Measurements from ENCODE around the gene ZNF281. TPM values are rescaled to one million over a fixed set of nuclear protein-coding genes. Genes with fewer than 3 reads are reported as not detected.

Gene ZNF281
- total RNA-seq, 1 experiment from 2014 or later = 31.3 TPM

GRCh38 chr1:200457810-200458209, 48.0 kb upstream of the ZNF281 start:
- H3K27me3 Mint-ChIP-seq (ENCODE audit: insufficient read depth, unreplicated experiment) = no peaks in the 10 kb centered on the region
- H3K4me3 ChIP-seq (ENCODE audit: low read depth, low read length) = no peak overlapping the region
- H3K36me3 Mint-ChIP-seq (ENCODE audit: insufficient read depth, unreplicated experiment) = no peaks in the 10 kb centered on the region
- no peaks in the 10 kb centered on the region for H3K9me3 ChIP-seq
- H3K4me3 Mint-ChIP-seq (ENCODE audit: unreplicated experiment) = no peak overlapping the region
- no peak overlapping the region for H3K27ac Mint-ChIP-seq (ENCODE audit: unreplicated experiment)
- TF ChIP-seq, protein P1, sequence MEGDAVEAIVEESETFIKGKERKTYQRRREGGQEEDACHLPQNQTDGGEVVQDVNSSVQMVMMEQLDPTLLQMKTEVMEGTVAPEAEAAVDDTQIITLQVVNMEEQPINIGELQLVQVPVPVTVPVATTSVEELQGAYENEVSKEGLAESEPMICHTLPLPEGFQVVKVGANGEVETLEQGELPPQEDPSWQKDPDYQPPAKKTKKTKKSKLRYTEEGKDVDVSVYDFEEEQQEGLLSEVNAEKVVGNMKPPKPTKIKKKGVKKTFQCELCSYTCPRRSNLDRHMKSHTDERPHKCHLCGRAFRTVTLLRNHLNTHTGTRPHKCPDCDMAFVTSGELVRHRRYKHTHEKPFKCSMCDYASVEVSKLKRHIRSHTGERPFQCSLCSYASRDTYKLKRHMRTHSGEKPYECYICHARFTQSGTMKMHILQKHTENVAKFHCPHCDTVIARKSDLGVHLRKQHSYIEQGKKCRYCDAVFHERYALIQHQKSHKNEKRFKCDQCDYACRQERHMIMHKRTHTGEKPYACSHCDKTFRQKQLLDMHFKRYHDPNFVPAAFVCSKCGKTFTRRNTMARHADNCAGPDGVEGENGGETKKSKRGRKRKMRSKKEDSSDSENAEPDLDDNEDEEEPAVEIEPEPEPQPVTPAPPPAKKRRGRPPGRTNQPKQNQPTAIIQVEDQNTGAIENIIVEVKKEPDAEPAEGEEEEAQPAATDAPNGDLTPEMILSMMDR (IDR thresholded peaks at IDR 0.05; ENCODE audit: insufficient read depth in 1 of 2, low read depth in 1 of 2, low read length in 1 of 2, severe bottlenecking in 1 of 2, unreplicated experiment in 1 of 2) = no peak
- ChIA-PET POLR2A (no interaction called here), CTCF (no interaction called here)
- no peaks in the 10 kb centered on the region for H3K27me3 ChIP-seq (replicated peaks; ENCODE audit: control insufficient read depth, insufficient read depth, low read length)
- DNase-seq = no peak
- H3K36me3 ChIP-seq (ENCODE audit: control insufficient read depth, insufficient read depth, low read length) = no peaks in the 10 kb centered on the region
- H3K4me1 ChIP-seq = no peaks in the 10 kb centered on the region
- no peaks in the 10 kb centered on the region for H3K9me3 Mint-ChIP-seq (ENCODE audit: unreplicated experiment)
- no peaks in the 10 kb centered on the region for H3K4me1 Mint-ChIP-seq (ENCODE audit: low read depth, unreplicated experiment)
- BruUV-seq (replicated peaks) = no TSS peak
- intact Hi-C loops (cut with micrococcal nuclease; ENCODE audit: unreplicated experiment) = no loop called here

DNA sequence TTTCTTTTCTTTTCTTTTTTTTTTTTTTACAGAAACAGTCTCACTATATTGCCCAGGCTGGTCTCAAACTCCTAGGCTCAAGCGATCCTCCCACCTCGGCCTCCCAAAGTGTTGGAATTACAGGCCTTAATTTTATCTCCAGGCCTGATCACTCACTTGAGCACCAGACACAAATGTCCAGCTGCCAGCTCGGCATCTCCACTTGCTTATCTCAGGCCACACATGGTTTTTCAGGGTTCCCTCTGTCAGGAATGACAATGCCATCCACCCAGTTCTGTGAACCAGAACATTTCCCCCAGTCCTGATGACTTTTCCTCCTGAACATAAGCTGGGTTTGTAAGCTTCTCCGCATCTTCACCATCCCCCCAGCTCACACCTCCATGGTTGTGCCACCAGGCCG, 44.6 kb upstream of the ZNF281 start:
- CTCF ChIA-PET = interaction anchor here (0.6 to 0.7 kb wide), 2 partner anchors 500 to 769 kb away, joined by 3 read pairs; no protein-coding TSS in a partner anchor
- H3K9me3 Mint-ChIP-seq (ENCODE audit: unreplicated experiment) = no peaks in the 10 kb centered on the region

GRCh38 chr1:200453553-200453905, 43.7 kb upstream of the ZNF281 start:
- CTCF ChIA-PET = no interaction called here

More for the DNA sequence above, 44.6 kb upstream of the ZNF281 start:
- TF ChIP-seq, protein P1 (IDR thresholded peaks at IDR 0.05; ENCODE audit: insufficient read depth in 1 of 2, low read depth in 1 of 2, low read length in 1 of 2, severe bottlenecking in 1 of 2, unreplicated experiment in 1 of 2) = no peak
- H3K9me3 ChIP-seq = no peaks in the 10 kb centered on the region
- H3K27me3 ChIP-seq (replicated peaks; ENCODE audit: control insufficient read depth, insufficient read depth, low read length) = no peaks in the 10 kb centered on the region
- H3K36me3 ChIP-seq (ENCODE audit: control insufficient read depth, insufficient read depth, low read length) = no peaks in the 10 kb centered on the region
- no peak for DNase-seq
- Mint-ChIP-seq H3K4me1 (ENCODE audit: low read depth, unreplicated experiment) (no peaks in the 10 kb centered on the region), H3K4me3 (ENCODE audit: unreplicated experiment) (no peak overlapping the region), H3K36me3 (ENCODE audit: insufficient read depth, unreplicated experiment) (no peaks in the 10 kb centered on the region), H3K27me3 (ENCODE audit: insufficient read depth, unreplicated experiment) (no peaks in the 10 kb centered on the region), H3K27ac (ENCODE audit: unreplicated experiment) (peak overlapping the region; percentile 56)
- no peaks in the 10 kb centered on the region for H3K4me1 ChIP-seq
- POLR2A ChIA-PET = no interaction called here
- intact Hi-C loops (cut with micrococcal nuclease; ENCODE audit: unreplicated experiment) = no loop called here
- no TSS peak for BruUV-seq (replicated peaks)
- H3K4me3 ChIP-seq (ENCODE audit: low read depth, low read length) = no peak overlapping the region

More at GRCh38 chr1:200453553-200453905, 43.7 kb upstream of the ZNF281 start:
- Mint-ChIP-seq H3K9me3 (ENCODE audit: unreplicated experiment) (no peaks in the 10 kb centered on the region), H3K27me3 (ENCODE audit: insufficient read depth, unreplicated experiment) (no peaks in the 10 kb centered on the region), H3K4me3 (ENCODE audit: unreplicated experiment) (no peak overlapping the region), H3K36me3 (ENCODE audit: insufficient read depth, unreplicated experiment) (no peaks in the 10 kb centered on the region), H3K4me1 (ENCODE audit: low read depth, unreplicated experiment) (no peaks in the 10 kb centered on the region), H3K27ac (ENCODE audit: unreplicated experiment) (no peak overlapping the region)
- no TSS peak for BruUV-seq (replicated peaks)
- intact Hi-C loops (cut with micrococcal nuclease; ENCODE audit: unreplicated experiment) = no loop called here
- Histone ChIP-seq H3K4me1 (no peaks in the 10 kb centered on the region), H3K4me3 (ENCODE audit: low read depth, low read length) (no peak overlapping the region), H3K27me3 (replicated peaks; ENCODE audit: control insufficient read depth, insufficient read depth, low read length) (no peaks in the 10 kb centered on the region), H3K36me3 (ENCODE audit: control insufficient read depth, insufficient read depth, low read length) (no peaks in the 10 kb centered on the region), H3K9me3 (no peaks in the 10 kb centered on the region)
- DNase-seq = no peak
- TF ChIP-seq, protein P1 (IDR thresholded peaks at IDR 0.05; ENCODE audit: insufficient read depth in 1 of 2, low read depth in 1 of 2, low read length in 1 of 2, severe bottlenecking in 1 of 2, unreplicated experiment in 1 of 2) = no peak
- POLR2A ChIA-PET = no interaction called here
